Measurements from ENCODE around the gene DNASE2.
"Not testable (repeated sequence)": the region's sequence is repeated elsewhere in the genome, so short reads cannot be mapped to it uniquely, and the experiment has no call there.

DNA sequence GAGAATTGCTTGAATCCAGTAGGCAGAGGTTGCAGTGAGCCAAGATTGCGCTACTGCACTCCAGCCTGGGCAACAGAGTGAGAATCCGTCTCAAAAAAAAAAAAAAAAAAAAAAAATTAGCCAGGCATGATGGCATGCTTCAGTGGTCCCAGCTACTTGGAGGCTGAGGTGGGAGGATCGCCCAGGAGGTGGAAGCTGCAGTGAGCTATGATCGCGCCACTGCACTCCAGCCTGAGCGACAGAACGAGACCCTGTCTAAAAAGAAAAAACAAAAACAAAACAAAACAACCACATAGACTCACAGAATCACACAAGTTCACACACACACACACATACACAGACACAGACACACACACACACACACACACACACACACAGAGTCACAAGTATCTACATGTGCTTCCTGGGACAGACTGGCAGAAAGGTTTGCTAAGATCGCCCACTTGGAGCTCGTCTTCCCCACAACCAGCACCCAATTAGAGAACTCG is 9.1 kb upstream of the DNASE2 start:
- TF ChIP-seq, protein P1, sequence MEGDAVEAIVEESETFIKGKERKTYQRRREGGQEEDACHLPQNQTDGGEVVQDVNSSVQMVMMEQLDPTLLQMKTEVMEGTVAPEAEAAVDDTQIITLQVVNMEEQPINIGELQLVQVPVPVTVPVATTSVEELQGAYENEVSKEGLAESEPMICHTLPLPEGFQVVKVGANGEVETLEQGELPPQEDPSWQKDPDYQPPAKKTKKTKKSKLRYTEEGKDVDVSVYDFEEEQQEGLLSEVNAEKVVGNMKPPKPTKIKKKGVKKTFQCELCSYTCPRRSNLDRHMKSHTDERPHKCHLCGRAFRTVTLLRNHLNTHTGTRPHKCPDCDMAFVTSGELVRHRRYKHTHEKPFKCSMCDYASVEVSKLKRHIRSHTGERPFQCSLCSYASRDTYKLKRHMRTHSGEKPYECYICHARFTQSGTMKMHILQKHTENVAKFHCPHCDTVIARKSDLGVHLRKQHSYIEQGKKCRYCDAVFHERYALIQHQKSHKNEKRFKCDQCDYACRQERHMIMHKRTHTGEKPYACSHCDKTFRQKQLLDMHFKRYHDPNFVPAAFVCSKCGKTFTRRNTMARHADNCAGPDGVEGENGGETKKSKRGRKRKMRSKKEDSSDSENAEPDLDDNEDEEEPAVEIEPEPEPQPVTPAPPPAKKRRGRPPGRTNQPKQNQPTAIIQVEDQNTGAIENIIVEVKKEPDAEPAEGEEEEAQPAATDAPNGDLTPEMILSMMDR (IDR thresholded peaks at IDR 0.05; ENCODE audit: low read depth, low read length) = not testable (repeated sequence)
- not testable (repeated sequence) for TF ChIP-seq EZH2phosphoT487 (IDR thresholded peaks at IDR 0.05; ENCODE audit: low read depth)

Measured in OCI-LY3 (cell line).